HepG2 (cell line): ENCODE results near the gene FAM114A2. TPM values are rescaled to one million over a fixed set of nuclear protein-coding genes. Genes with fewer than 3 reads are reported as not detected.

ENCODE experiments used
- ATAC-seq: fragments of 200-7000 bp; cut with Tn5 transposase; 3 replicates; pipeline ENCODE4 v1.9.1; 2020; ENCODE audit warnings: mild to moderate bottlenecking, moderate library complexity
- Bru-seq: library from RNA; stranded (reverse); fragments of 400-500 nt; gene quantifications from one replicate; lab custom pipeline; 2021; lab: Mats Ljungman, UMichigan
- BruChase-seq, 2 experiments: library from RNA; stranded (reverse); fragments of 400-500 nt; gene quantifications; one replicate each; lab custom pipeline; 2021; lab: Mats Ljungman, UMichigan
- BruUV-seq: library from RNA; stranded (reverse); fragments of 400-500 nt; replicated peaks from 2 replicates; lab custom pipeline; 2021; lab: Mats Ljungman, UMichigan
- CTCF ChIA-PET: fragments of 300-600 bp; formaldehyde crosslinking; extraction: SDS; loops from one replicate; lab custom pipeline; 2021; ENCODE audit warnings: low total read pairs, inconsistent platforms, low intra/inter-chr PET ratio; lab: Yijun Ruan, JAX
- POLR2A ChIA-PET: fragments of 350-600 bp; sonication (Branson Sonifier 250); formaldehyde crosslinking; loops from one replicate; lab custom pipeline; 2020; ENCODE audit warnings: antibody characterized with exemption, inconsistent platforms; lab: Yijun Ruan, JAX
- DNase-seq: peaks from one replicate; pipeline ENCODE4 v3.0.0-alpha.2; 2015; ENCODE audit warnings: low spot score
- FAIRE-seq: peaks from 3 replicates; lab custom pipeline; 2011; peaks lifted over from hg19 to GRCh38; lab: Jason Lieb, UNC
- H2AFZ ChIP-seq: one replicate; pipeline ENCODE4 v1.6.1; 2011; ENCODE audit warnings: low read length, inconsistent platforms
- H3K27ac ChIP-seq: fragments of 300-600 bp; 3 replicates; pipeline ENCODE4 v1.8.0; 2011; ENCODE audit warnings: mixed run types, mild to moderate bottlenecking, mixed read lengths, low read length, inconsistent platforms; ENCODE audit not compliant: insufficient read depth; ENCODE audit errors: extremely low read length
- H3K27me3 ChIP-seq, 2 experiments: fragments of 200-600 bp in 1 of 2; 2 replicates in 1 of 2; 3 replicates in 1 of 2; pipeline versions ENCODE4 v1.6.0 to v1.8.0; 2011; ENCODE audit warnings: low read length in 2 of 2, mild to moderate bottlenecking in 2 of 2, moderate library complexity in 2 of 2, inconsistent platforms in 1 of 2; ENCODE audit not compliant: insufficient read depth in 2 of 2, control insufficient read depth in 1 of 2
- H3K36me3 ChIP-seq, 2 experiments: fragments of 200-600 bp in 1 of 2; replicated peaks in 1 of 2; 2 replicates in 1 of 2; 3 replicates in 1 of 2; pipeline versions ENCODE4 v1.5.1 to v1.8.0; 2011; ENCODE audit warnings: low read length in 2 of 2, inconsistent platforms in 1 of 2; ENCODE audit not compliant: insufficient read depth in 2 of 2, control insufficient read depth in 1 of 2
- H3K4me1 ChIP-seq: 2 replicates; pipeline ENCODE4 v1.5.1; 2012; ENCODE audit warnings: low read length, inconsistent platforms; ENCODE audit not compliant: insufficient read depth
- H3K4me2 ChIP-seq: 2 replicates; pipeline ENCODE4 v1.6.0; 2011; ENCODE audit warnings: low read depth, low read length, inconsistent platforms
- H3K4me3 ChIP-seq, 3 experiments: fragments of 200-600 bp in 1 of 3; sonication (generic), shearing (Covaris generic) in 1 of 3; replicated peaks in 1 of 3; 2 replicates each; pipeline ENCODE4 v1.5.1; 2011 to 2016; ENCODE audit warnings: low read length in 3 of 3, inconsistent platforms in 2 of 3, low read depth in 2 of 3, mild to moderate bottlenecking in 2 of 3, control low read depth in 1 of 3, mixed read lengths in 1 of 3; ENCODE audit not compliant: insufficient read depth in 1 of 3
- H3K79me2 ChIP-seq: one replicate; pipeline ENCODE4 v1.6.1; 2011; ENCODE audit warnings: low read length, inconsistent platforms; ENCODE audit not compliant: insufficient read depth
- H3K9ac ChIP-seq: 2 replicates; pipeline ENCODE4 v1.6.0; 2011; ENCODE audit warnings: mild to moderate bottlenecking, low read depth, low read length, inconsistent platforms; ENCODE audit not compliant: insufficient read depth
- H3K9me3 ChIP-seq: 2 replicates; pipeline ENCODE4 v1.5.1; 2012; ENCODE audit warnings: mild to moderate bottlenecking, low read length
- H4K20me1 ChIP-seq: 2 replicates; pipeline ENCODE4 v1.6.0; 2011; ENCODE audit warnings: inconsistent platforms, mild to moderate bottlenecking, low read length, moderate library complexity; ENCODE audit not compliant: insufficient read depth
- GATAD1 ChIP-seq: IDR thresholded peaks from 2 replicates; pipeline ENCODE4 v1.6.1; 2016; ENCODE audit warnings: missing genetic modification reagents, missing compliant biosample characterization
- NFATC3 ChIP-seq: sonication (generic); formaldehyde crosslinking; IDR thresholded peaks from 2 replicates; pipeline ENCODE4 v1.5.1; 2020; ENCODE audit warnings: mild to moderate bottlenecking, missing genetic modification reagents
- SNAI1 ChIP-seq: sonication (generic); formaldehyde crosslinking; IDR thresholded peaks from 2 replicates; pipeline ENCODE4 v1.5.0; 2020; ENCODE audit warnings: mild to moderate bottlenecking, missing genetic modification reagents, borderline replicate concordance
- TFE3 ChIP-seq: IDR thresholded peaks from 2 replicates; pipeline ENCODE4 v1.6.1; 2016
- TP53 ChIP-seq: sonication (generic); formaldehyde crosslinking; conservative IDR thresholded peaks from 2 replicates; pipeline ENCODE4 v1.4.0; 2020; ENCODE audit warnings: missing genetic modification reagents
- ZNF446 ChIP-seq: sonication (generic); formaldehyde crosslinking; IDR thresholded peaks from 2 replicates; pipeline ENCODE4 v1.5.0; 2020; ENCODE audit warnings: mild to moderate bottlenecking, missing genetic modification reagents
- ZNF496 ChIP-seq: sonication (generic); formaldehyde crosslinking; IDR thresholded peaks from 2 replicates; pipeline ENCODE4 v1.8.1; 2023; ENCODE audit warnings: mild to moderate bottlenecking, moderate library complexity, missing genetic modification reagents; ENCODE audit not compliant: insufficient replicate concordance
- ZNF724P ChIP-seq: sonication (generic); formaldehyde crosslinking; IDR thresholded peaks from 2 replicates; pipeline ENCODE4 v1.8.0; 2022; ENCODE audit warnings: missing genetic modification reagents, borderline replicate concordance
- ZNF761 ChIP-seq: sonication (generic); formaldehyde crosslinking; conservative IDR thresholded peaks from 2 replicates; pipeline ENCODE4 v1.4.0; 2020; ENCODE audit warnings: mild to moderate bottlenecking, missing genetic modification reagents
- ZNF790 ChIP-seq: sonication (generic); formaldehyde crosslinking; IDR thresholded peaks from 2 replicates; pipeline ENCODE4 v1.8.0; 2022; ENCODE audit warnings: missing genetic modification reagents, mild to moderate bottlenecking, borderline replicate concordance
- WGBS: methylation state at CpG from one replicate; pipeline ENCODE4 v1.1.6; 2017; ENCODE audit warnings: low lambda C conversion rate; 5-methylcytosine and 5-hydroxymethylcytosine counted together
- in situ Hi-C: cut with HindIII; loops from 2 replicates; pipeline ENCODE4 v1.10.0; 2017; ENCODE audit warnings: low pct_unique_long_range_greater_than_20kb; ENCODE audit not compliant: extremely low pct_ligation_motif_present
- intact Hi-C: fragments of 100-400 bp; cut with micrococcal nuclease; formaldehyde crosslinking; loops from one replicate; pipeline ENCODE4 v1.10.0; 2022; ENCODE audit not compliant: unreplicated experiment
- long read RNA-seq, 2 experiments: library from RNA in 1 of 2; library from polyadenylated mRNA in 1 of 2; stranded (forward) in 1 of 2; unstranded in 1 of 2; transcript quantifications; one replicate each; pipeline ENCODE4 v2.0.0, GENCODE V29; 2019 to 2022
- polyA minus RNA-seq, 3 experiments: library from RNA; depleted of rRNA, polyadenylated mRNA; stranded (reverse); fragments of >200 nt; gene quantifications; 2 replicates each; pipeline ENCODE4 v1.2.3, GENCODE V29; 2011; ENCODE audit warnings: low replicate concordance in 1 of 3
- polyA plus RNA-seq, 8 experiments: library from polyadenylated mRNA; depleted of rRNA in 3 of 8; stranded (reverse) in 7 of 8; unstranded in 1 of 8; fragments of >200 nt; fragmentation: Illumina TruSeq in 4 of 8; extraction: Trizol in 4 of 8; gene quantifications; 2 replicates each; pipeline versions ENCODE4 v1.2.1 to v1.2.3, GENCODE V29; 2011 to 2016; ENCODE audit warnings: low read depth in 4 of 8, missing spikeins in 1 of 8, mixed read lengths in 1 of 8; ENCODE audit not compliant: insufficient read depth in 1 of 8
- total RNA-seq, 5 experiments: library from RNA; depleted of rRNA; stranded (reverse); fragments of >200 nt; fragmentation: Illumina TruSeq; extraction: Trizol; gene quantifications; 2 replicates each; pipeline ENCODE4 v1.2.3, GENCODE V29; 2016; ENCODE audit warnings: low read depth in 1 of 5
- TF ChIP-seq, protein P1 (sequence below): sonication (generic); formaldehyde crosslinking; IDR thresholded peaks from 2 replicates; pipeline ENCODE4 v1.5.0; 2020; ENCODE audit warnings: mild to moderate bottlenecking, missing genetic modification reagents
- TF ChIP-seq, protein P2 (sequence below): sonication (generic); formaldehyde crosslinking; IDR thresholded peaks from 2 replicates; pipeline ENCODE4 v1.5.0; 2020; ENCODE audit warnings: missing genetic modification reagents

FAM114A2 gene
- total RNA-seq (2016; rRNA removed; fragmentation: Illumina TruSeq; extraction: Trizol) = 11.4 and 17.4 TPM in 2 replicates
- 37.9 and 43.5 TPM in 2 replicates for total RNA-seq (2016; cell fraction: cytosol; rRNA removed; fragmentation: Illumina TruSeq; extraction: Trizol; ENCODE audit: low read depth)
- 13.7 and 19.1 TPM in 2 replicates for total RNA-seq (2016; cell fraction: insoluble cytoplasmic fraction; rRNA removed; fragmentation: Illumina TruSeq; extraction: Trizol)
- 12.0 and 12.7 TPM in 2 replicates for total RNA-seq (2016; cell fraction: membrane; rRNA removed; fragmentation: Illumina TruSeq; extraction: Trizol)
- total RNA-seq (2016; cell fraction: nucleus; rRNA removed; fragmentation: Illumina TruSeq; extraction: Trizol) = 10.9 and 11.5 TPM in 2 replicates
- polyA plus RNA-seq (2011; rRNA removed) = 4.8 and 6.9 TPM in 2 replicates
- polyA plus RNA-seq (2011; cell fraction: cytosol; rRNA removed) = 2.8 and 4.0 TPM in 2 replicates
- 5.4 and 6.8 TPM in 2 replicates for polyA plus RNA-seq (2011; cell fraction: nucleus; rRNA removed)
- polyA plus RNA-seq (2012) = 6.4 and 6.9 TPM in 2 replicates
- polyA plus RNA-seq (2016; cell fraction: cytosol; fragmentation: Illumina TruSeq; extraction: Trizol; ENCODE audit: low read depth) = 2.1 and 3.2 TPM in 2 replicates
- 13.0 and 14.4 TPM in 2 replicates for polyA plus RNA-seq (2016; cell fraction: insoluble cytoplasmic fraction; fragmentation: Illumina TruSeq; extraction: Trizol; ENCODE audit: low read depth)
- 2.0 and 2.5 TPM in 2 replicates for polyA plus RNA-seq (2016; cell fraction: membrane; fragmentation: Illumina TruSeq; extraction: Trizol; ENCODE audit: low read depth)
- polyA plus RNA-seq (2016; cell fraction: nucleus; fragmentation: Illumina TruSeq; extraction: Trizol; ENCODE audit: insufficient read depth, low read depth) = 10.6 and 11.0 TPM in 2 replicates
- polyA minus RNA-seq (2011; rRNA and poly(A)+ RNA removed; ENCODE audit: low replicate concordance) = 7.4 and 10.9 TPM in 2 replicates
- 7.2 and 8.1 TPM in 2 replicates for polyA minus RNA-seq (2011; cell fraction: cytosol; rRNA and poly(A)+ RNA removed)
- 15.3 and 18.9 TPM in 2 replicates for polyA minus RNA-seq (2011; cell fraction: nucleus; rRNA and poly(A)+ RNA removed)
- percentile 48 among the genes with signal in this experiment for Bru-seq, nascent RNA
- BruChase-seq, experiment 1, labeled RNA remaining after a 6-hour chase = percentile 46 among the genes with signal in this experiment
- percentile 45 among the genes with signal in this experiment for BruChase-seq, experiment 2, labeled RNA remaining after a 2-hour chase
- long read RNA-seq, experiment 1, full-length matches to known transcripts = 6 of 14 reads
- long read RNA-seq, experiment 1, partial matches to known transcripts = 3 of 14 reads
- long read RNA-seq, experiment 1, other reads (novel, unspliced or antisense) = 5 of 14 reads
- long read RNA-seq, experiment 2, full-length matches to known transcripts = 3 of 12 reads
- long read RNA-seq, experiment 2, partial matches to known transcripts = 1 of 12 reads
- long read RNA-seq, experiment 2, other reads (novel, unspliced or antisense) = 8 of 12 reads

DNA sequence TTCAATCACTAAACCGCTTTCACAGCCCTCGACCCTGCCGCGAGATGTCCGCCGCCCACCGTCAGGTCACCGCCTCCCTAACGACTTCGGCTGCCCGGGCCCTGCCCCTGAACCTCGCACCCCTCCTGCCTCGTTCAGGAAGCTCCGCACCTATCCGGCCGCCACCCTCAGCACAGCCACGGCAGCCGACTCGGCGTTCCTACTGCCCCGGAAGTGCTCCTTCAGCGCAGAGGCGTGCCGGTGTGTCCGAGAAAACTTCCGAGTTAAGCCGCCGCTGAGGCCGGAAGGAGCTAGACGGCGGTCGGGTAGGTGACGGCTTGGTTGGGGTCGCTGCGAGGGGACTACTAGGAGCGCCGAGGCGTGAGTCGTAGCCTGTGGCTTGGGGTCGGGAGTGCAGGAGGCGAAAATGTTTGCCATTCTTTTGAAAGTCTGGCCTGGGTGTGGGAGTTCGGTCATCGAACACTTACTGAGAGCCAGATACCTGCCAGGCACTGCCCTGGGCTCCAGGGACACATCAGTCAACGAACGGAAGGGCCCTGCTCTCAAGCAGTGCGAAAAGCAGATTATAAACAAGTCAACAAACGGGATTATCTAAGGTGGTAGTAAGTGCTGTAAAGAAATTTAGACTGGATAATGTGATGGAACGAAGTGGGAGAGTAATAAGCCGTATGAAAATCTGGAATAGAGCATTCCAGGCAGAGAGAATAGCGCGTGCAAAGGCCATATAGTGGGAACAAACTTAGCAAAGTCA, at the start of gene FAM114A2, which contains the start of gene MFAP3:
Gene FAM114A2 (minus strand): TSS at position 204 of the 751 bp plus-strand sequence. CDS start 3,957 bp downstream, outside the sequence.
Gene MFAP3 (plus strand): TSS at position 261 of the 751 bp plus-strand sequence. CDS start 10,756 bp downstream, outside the sequence.
- H3K4me2 ChIP-seq = peak within 1 kb of the TSS; percentile 79
- H2AFZ ChIP-seq = peak within 1 kb of the TSS; percentile 99
- peak; percentile 88 for DNase-seq
- peaks cover 31% of the 10 kb centered on the region for H3K4me1 ChIP-seq
- no peaks in the 10 kb centered on the region for H4K20me1 ChIP-seq
- intact Hi-C loops = no loop called here
- H3K4me3 ChIP-seq = peak within 1 kb of the TSS; percentile 80 to 96 (median 85)
- H3K27me3 ChIP-seq = no peaks in the 10 kb centered on the region; a peak in 1 of 5 replicates
- FAIRE-seq = peak; percentile 42
- peak within 1 kb of the TSS; percentile 82 for H3K27ac ChIP-seq
- H3K9me3 ChIP-seq = no peaks in the 10 kb centered on the region
- H3K36me3 ChIP-seq = no peaks in the 10 kb centered on the region
- CTCF ChIA-PET = no interaction called here
- POLR2A ChIA-PET = interaction anchor here (0.7 to 1.8 kb wide), 13 partner anchors 9 to 820 kb away, joined by 3 to 11 read pairs (median 4); partner anchors contain the start of genes CNOT8 and GALNT10
- in situ Hi-C loops = no loop called here
- WGBS = under 1% methylated on average over 23 of the region's 51 CpGs
- peak; percentile 100 for ATAC-seq
- H3K9ac ChIP-seq = peak within 1 kb of the TSS; percentile 82
- H3K79me2 ChIP-seq = peaks cover 19% of the 10 kb centered on the region
- BruUV-seq = TSS peak; percentile 81
- TF ChIP-seq ZNF761 (peak; percentile 84; the same call in 1 of the 2 replicates), ZNF790 (peak; percentile 85; the same call in 1 of the 2 replicates), ZNF446 (CRISPR knock-in tag) (no peak), GATAD1 (CRISPR knock-in tag) (peak; percentile 96), ZNF496 (CRISPR knock-in tag) (no peak), SNAI1 (CRISPR knock-in tag) (peak; percentile 86), TFE3 (CRISPR knock-in tag) (no peak; the same call in none of the 2 replicates), NFATC3 (CRISPR knock-in tag) (peak; percentile 83; the same call in 1 of the 2 replicates), TP53 (0 out of 2 replicates have a peak, but pooled peaks have one; percentile 63), ZNF724P (CRISPR knock-in tag) (peak; percentile 80)
- TF ChIP-seq, protein P1, sequence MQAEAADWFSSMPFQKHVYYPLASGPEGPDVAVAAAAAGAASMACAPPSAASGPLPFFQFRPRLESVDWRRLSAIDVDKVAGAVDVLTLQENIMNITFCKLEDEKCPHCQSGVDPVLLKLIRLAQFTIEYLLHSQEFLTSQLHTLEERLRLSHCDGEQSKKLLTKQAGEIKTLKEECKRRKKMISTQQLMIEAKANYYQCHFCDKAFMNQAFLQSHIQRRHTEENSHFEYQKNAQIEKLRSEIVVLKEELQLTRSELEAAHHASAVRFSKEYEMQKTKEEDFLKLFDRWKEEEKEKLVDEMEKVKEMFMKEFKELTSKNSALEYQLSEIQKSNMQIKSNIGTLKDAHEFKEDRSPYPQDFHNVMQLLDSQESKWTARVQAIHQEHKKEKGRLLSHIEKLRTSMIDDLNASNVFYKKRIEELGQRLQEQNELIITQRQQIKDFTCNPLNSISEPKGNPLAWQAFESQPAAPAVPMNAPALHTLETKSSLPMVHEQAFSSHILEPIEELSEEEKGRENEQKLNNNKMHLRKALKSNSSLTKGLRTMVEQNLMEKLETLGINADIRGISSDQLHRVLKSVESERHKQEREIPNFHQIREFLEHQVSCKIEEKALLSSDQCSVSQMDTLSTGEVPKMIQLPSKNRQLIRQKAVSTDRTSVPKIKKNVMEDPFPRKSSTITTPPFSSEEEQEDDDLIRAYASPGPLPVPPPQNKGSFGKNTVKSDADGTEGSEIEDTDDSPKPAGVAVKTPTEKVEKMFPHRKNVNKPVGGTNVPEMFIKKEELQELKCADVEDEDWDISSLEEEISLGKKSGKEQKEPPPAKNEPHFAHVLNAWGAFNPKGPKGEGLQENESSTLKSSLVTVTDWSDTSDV = peak; percentile 89; the same call in 1 of the 2 replicates
- TF ChIP-seq, protein P2, sequence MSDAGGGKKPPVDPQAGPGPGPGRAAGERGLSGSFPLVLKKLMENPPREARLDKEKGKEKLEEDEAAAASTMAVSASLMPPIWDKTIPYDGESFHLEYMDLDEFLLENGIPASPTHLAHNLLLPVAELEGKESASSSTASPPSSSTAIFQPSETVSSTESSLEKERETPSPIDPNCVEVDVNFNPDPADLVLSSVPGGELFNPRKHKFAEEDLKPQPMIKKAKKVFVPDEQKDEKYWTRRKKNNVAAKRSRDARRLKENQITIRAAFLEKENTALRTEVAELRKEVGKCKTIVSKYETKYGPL = no peak; the same call in 1 of the 2 replicates
